GM21447 (cell line): ENCODE measurements around the gene STK31.
"Not testable (repeated sequence)": the region's sequence is repeated elsewhere in the genome, so short reads cannot be mapped to it uniquely, and the experiment has no call there.

Experiments used
- ATAC-seq: cut with Tn5 transposase; IDR thresholded peaks from one replicate; pipeline ENCODE4 v1.9.1; 2021; ENCODE audit not compliant: unreplicated experiment

STK31 gene

DNA sequence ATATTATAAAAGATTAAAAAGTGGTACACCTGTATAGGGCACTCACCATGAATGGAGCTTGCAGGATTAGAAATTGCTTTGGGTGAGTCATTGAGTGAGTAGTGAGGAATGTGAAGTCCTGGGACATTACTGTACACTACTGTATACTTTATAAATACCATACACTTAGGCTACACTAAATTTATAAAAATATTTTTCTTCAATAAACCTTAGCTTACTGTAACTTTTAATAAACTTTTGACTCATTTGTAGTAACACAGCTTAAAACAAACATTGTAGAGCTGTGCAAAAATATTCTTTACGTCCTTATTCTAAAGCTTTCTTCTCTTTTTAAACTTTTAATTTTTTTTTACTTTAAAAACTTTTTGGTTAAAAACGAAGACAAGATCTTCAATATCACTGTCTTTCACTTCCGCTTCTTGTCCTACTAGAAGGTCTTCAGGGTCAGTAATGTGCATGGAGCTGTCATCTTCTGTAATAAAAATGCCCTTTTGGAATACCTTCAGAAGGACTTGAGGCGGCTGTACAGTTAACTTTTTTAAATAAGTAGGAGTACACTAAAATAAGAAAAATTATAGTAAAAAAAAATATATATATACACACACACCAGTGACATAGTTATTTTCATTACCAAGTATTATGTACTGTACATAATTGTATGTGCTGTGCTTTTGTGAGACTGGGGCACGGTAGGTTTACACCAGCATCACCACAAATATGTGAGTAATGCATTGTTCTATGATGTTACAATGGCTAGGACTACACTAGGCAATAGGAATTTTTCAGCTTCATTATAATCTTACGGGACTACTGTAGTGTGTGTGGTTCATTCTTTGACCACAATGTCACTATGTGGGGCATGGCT, 3.5 kb downstream of the STK31 start:
- ATAC-seq: no peak

DNA sequence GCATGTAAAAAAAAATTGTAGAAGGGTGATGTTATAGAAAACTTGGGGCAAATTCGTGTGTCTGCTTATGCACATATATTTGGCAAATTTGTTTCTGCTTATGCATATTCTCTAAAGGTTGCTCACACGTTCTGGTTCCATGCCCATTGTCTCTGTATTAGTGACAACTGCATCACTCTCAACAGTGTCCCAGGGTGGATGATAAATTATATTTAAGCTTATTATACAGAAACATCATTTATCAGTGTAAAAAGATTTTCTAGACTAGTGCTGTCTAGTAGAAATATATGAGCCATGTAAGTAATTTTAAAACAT, 4.1 kb downstream of the STK31 start:
- ATAC-seq: no peak

DNA sequence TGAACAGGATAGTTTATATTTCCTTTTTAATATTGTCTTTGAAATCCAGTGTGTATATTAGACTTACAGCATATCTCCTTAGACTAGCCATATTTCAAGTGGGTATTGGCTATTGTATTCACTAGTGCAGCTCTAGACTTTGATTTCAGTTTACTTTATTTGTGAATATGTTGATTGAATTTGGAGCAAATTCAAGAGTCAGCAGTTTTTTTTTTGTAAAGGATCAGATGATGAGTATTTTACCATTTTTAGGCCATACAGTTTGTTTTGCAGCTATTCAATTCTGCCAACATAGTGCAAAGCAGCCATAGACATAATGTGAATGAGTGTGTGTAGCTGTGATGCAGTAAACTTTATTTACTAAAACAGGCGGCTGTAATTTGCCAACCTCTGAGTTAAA, 4.6 kb downstream of the STK31 start:
- ATAC-seq: no peak

DNA sequence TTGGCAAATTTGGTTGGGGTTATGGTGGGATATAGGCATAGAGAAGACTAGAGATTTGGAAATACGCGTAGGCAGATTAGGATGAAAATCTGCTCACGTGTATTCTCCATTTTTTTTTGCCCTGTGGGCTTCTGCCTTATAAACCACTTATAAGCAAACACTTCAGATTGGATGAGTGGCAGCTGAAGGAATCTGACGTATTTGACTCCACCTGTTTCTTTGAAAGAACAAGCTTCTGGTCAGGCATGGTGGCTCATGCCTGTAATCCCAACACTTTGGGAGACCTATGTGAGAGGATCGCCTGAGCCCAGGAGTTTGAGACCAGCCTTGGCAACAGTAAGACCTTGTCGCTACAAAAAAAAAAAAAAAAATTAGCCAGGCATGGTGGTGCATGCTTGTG, 5.1 kb downstream of the STK31 start:
- no peak for ATAC-seq

DNA sequence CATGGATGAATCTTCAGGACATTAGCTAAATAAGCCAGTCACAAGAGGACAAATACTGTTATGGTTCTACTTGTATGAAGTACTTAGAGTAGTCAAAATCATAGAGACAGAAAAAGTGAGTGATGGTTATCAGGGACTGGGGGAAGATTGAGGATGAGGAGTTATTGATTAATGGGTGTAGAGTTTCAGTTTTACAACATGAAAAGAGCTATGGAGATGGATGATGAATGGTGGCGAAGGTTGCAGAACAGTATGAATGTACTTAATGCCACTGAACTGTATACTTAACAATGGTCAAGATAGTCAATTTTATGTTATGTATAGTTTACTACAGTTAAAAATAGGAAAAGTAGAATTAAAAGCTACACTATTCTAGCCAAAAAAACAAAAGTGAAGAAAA, 7.8 kb downstream of the STK31 start:
- ATAC-seq: no peak

DNA sequence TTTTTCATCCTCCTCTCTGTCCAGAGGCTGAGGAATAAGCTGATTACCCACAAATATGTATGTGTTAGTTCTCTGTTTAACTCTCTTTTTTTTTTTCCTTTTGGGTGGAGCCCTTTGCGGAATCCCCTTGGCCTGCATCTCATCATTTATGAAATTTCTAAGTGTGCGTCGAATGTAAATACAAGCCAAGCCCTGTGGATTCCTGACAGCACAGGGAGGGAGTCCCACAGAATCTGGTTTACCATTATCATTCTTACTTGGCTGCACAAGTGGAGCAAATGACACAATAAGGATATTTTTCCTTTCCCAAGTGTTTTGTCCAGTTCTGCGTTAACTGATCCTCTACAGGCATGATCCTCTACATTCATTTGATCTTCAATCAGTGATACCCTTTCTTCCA, 11.4 kb downstream of the STK31 start:
- no peak for ATAC-seq

DNA sequence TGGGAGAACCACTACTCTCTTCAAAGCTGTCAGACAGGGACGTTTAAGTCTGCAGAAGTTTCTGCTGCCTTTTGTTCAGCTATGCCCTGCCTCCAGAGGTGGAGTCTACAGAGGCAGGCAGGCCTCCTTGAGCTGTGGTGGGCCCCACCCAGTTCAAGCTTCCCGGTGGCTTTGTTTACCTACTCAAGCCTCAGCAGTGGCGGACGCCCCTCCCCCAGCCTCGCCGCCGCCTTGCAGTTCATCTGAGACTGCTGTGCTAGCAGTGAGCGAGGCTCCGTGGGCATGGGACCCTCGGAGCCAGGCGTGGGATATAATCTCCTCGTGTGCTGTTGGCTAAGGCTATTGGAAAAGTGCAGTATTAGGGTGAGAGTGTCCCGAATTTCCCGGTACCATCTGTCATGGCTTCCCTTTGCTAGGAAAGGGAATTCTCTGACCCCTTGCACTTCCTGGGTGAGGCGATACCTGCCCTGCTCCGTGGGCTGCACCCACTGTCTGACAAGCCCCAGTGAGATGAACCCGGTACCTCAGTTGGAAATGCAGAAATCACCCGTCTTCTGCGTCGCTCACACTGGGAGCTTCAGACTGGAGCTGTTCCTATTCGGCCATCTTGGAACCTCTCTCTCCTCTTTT, 12.7 kb downstream of the STK31 start:
- not testable (repeated sequence) for ATAC-seq

DNA sequence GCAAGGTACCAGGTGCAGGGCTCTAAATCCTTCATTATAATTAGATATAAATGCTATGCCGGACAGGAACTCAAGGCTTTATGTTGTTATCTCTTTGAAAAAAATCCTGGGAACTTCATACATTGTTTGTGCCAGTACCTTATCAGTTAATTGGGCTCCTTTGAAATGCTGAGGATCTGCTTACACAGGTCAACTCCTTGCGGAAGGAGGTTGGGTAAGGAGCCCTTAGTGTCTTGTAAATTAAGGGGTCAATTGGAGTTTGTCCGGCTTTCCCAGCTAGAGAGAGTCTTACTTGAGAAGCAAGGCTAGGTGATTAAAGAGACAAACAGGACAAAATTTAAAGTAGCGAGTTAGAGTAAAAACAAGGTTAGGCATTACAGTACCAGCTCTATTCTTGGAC, 14.1 kb downstream of the STK31 start:
- ATAC-seq: not testable (repeated sequence)

DNA sequence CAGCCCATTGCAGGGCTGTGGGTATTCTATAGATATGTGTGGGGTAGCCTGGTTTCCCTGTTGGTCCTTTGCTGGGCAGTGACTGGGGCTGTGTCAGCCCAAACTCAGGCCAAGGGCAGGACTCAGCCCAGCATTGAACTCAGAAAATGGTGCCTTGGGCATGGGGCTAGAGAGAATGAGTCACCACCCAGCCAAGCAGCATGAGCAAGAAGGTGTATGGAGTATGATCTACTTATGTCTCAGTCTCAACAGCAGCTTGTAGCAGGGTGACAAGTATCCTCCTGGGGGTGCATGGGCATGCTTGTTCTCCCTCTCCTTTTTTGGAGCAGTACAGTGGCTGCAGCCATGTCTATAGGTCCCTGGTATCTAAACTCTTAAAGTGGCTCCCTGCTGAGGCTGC, 32.0 kb downstream of the STK31 start:
- ATAC-seq: no peak

DNA sequence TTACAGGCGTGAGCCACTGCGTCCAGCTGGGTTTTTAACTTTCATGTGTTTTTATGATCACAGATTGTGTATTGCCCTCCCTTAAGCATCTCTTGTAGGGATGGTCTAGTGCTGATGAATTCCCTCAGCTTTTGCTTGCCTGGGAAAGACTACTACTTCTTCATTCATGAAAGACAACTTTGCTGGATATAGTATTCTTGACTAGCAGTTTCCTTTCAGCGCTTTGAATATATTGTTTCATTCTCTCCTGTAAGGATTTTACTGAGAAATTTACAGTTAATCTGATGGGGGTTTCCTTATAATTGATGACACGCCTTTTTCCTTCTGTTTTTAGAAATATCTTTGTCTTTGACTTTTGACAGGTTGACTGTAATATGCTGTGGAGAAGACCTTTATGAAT, 33.2 kb downstream of the STK31 start:
- ATAC-seq: no peak

DNA sequence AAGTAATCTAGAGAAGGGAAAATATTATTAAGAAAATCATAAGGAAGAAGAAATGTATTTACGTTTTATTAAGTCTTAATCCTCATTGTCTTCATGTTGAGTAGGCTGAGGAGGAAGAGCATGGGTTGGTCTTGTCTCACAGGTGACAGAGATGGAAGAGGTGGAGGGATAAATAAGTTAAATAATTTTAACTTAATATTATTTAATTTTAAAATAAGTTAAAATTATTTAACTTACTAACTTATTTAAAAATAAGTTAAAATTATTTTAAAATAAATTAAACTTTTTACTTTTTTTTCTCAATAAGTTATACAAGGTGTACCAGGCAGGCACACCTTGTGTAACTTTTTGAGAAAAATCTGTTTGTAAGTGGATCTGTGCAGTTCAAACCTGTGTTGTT, 36.6 kb downstream of the STK31 start:
- no peak for ATAC-seq

DNA sequence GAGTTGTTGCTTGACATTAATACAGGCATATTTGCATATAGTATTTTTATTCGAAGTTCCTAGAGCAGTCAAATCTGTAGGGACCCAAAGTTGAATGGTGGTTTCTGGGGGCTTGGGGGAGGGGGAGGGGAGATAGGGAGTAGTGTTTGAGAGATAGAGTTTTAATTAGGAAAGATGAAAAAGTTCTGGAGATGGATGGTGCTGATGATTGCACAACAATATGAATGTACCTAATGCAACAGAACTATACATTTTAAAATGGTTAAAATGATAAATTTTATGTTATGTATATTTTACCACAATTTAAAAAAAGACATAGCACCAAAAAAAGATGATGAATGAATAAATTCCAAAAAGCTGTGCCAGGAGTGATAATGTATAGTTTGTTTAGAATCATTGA, 41.8 kb downstream of the STK31 start:
- no peak for ATAC-seq

DNA sequence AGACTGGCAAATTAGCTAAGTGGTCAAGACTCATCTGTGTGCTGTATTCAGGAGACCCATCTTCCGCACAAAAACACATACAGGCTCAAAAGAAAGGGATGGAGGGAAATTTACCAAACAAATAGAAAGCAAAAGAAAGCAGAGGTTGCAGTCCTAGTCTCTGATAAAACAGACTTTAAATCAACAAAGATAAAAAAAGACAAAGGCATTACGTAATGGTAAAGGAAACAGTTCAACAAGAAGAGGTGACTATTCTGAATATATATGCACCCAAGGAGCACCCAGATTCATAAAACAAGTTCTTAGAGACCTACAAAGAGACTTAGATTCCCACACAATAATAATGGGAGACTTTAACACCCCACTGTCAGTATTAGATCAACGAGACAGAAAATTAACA, 48.8 kb downstream of the STK31 start:
- not testable (repeated sequence) for ATAC-seq

DNA sequence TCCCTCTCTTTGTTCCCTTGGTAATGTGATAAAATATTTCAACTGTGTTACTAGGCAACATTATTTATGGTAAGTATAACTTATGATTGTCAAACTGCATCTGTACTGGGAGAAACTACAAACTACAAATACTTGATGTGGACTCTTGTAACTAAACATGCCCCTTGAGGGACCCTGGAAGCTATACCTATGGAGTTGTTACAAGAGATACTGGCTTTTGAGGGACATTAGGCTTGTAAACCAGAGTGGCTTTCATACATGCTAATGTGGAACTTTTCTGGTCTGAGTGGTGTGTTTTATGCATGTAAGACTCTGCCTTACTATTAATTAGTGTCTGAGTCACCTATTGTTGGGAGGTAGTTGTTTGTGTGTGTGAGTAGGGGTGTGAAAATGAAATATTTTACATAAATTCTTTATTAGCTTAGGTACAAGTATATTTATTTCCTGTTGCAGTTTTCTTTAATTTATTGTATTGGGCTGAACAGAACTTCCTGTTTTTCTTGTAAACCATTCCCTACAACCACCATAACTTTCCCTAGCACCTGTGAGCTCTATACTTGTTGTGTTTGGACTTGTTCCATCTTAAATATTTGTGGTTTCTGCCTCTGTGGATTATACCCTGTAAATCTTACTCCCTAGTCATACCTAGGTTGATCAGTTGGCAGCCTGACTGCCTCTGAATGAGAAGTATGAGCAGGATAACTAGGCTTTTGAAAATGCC, 49.8 kb downstream of the STK31 start:
- no peak for ATAC-seq

DNA sequence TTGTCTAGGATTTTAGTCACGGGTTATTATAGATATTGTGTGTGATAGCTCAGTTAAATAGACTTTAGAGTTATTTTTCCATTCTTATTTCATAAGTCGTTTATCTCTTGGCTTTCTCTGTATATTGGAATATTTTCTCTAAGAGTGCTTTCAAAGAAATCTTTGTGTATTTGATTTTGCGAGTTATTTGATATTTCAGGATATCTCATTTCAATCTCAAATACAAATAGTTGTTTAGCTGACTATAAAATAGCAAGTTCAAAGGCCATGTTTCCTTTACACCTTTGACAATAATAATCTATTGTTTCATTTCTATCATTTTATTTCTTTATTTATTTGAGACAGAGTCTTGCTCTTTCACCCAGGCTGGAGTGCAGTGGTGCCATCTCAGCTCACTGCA, 55.9 kb downstream of the STK31 start:
- no peak for ATAC-seq

DNA sequence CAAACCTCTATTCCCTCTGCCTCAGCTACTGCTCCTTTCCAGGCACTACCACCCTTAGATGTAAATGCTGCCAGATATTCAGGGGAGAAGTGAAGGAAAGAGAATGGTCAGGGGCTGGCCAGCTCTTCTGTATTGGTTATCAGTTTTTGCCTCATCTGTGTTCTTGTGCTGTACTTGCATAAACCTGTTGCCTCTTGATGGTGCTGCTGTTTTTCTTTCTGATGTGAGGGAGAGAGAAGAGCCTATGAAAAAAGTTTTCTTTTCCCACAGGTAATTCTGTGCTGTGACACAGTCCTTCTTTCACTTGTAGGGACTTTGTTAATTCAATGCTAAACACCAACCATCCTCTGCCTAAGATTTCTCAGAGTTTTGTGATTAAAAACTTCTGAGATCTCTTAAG, 57.5 kb downstream of the STK31 start:
- no peak for ATAC-seq

DNA sequence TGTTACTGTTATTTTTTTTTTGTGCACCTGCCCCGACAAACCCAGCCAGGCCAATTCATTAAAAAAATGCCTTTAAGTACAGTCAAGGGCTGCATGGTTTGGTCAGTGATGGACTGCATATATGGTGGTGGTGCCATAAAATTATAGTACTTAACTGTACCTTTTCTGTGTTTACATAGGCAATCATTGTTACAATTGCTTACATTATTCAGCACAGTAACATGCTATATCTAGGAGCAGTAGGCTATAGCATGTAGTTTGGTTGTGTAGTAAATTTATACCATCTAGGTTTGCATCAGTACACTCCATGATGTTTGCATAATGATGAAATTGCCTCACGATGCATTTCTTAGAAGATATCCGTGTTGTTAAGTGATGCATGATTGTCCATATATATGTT, 58.0 kb downstream of the STK31 start:
- no peak for ATAC-seq

DNA sequence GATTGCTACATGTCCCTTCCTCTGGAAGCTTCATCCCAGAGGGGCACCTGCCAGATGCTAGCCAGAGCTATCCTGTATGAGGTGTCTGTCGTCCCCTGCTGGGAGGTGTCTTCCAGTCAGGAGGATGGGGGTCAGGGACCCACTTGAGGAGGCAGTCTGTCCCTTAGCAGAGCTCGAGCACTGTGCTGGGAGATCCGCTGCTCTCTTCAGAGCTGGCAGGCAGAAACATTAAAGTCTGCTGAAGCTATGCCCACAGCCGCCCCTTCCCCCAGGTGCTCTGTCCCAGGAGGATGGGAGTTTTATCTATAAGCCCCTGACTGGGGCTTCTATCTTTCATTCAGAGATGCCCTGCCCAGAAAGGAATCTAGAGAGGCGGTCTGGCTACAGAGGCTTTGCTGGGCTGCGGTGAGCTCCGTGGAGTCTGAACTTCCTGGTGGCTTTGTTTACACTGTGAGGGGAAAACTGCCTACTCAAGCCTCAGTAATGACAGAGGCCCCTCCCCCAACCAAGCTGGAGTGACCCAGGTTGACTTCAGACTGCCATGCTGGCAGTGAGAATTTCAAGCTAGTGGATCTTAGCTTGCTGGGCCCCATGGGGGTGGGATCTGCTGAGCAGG, 69.3 kb downstream of the STK31 start:
- ATAC-seq: not testable (repeated sequence)

DNA sequence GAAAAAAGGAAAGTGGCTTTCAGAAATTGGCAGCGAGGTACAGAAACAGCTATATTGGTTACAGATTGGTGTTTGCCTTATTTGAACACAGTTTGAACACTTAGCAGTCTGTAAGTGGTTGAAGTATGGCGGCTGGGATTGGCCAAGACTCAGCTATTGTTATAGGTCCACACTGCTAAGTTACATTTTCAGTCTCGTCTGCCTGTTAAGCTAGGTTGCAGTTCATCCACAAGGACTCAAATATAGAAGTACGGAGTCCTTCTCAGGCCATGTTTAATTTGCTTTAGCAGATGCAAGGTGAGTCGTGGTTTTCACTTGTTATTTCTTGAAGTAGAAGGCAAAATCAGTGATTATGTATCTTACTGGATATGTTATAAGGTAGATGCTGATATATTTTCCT, 73.1 kb downstream of the STK31 start:
- ATAC-seq: no peak

DNA sequence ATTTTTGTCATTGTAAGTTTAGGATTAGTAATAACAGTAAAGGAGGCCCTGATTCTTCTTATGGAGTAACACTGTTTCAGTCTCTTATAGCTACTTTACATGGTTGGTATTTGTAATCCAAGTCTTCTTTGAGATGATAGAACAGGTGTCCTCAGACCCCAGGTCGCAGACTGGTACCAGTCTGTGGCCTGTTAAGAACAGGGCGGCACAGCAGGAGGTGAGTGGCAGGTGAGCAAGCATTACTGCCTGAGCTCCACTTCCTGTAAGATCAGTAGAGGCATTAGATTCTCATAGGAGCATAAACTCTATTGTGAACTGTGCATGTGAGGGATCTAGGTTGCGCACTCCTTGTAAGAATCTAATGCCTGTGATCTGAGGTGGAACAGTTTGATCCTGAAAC, 77.3 kb downstream of the STK31 start:
- no peak for ATAC-seq

DNA sequence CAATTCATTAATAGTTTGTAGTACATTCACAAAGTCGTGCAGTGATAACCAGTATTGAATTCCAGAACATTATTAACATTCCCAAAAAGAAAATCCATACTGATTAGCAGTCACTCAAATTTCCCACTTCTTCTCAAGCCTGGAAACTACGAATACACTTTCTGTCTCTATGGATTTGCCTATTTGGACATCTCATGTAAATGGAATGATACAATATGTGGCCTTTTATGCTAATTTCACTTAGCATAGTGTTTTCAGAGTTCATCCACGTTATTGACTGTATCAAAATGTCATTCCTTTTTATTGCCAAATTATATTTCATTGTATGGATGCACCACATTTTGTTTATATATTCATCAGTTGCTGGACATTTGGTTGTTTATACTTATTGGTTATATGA, 78.8 kb downstream of the STK31 start:
- ATAC-seq: no peak

DNA sequence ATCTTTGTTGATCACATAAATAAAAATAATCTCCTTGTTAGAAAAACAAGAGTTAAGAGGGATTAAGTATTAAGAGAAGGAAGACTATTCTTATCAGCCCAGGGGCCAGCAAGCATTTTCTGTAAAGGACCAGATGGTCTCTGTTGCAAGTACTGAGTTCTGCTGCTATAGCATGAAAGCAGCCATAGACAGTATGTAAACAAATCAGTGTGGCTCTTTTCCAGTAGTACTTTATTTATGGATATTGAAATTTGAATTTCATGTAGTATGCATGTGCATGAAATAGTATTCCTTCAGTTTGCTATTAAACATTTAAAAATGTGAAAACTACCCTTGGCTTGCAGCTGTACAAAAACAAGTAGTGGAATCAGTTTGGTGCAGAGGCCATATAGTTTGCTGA, 81.7 kb downstream of the STK31 start:
- no peak for ATAC-seq
